ENCODE results near the gene TELO2.

TELO2 gene

GRCh38 chr16:1535391-1536291 lies 42.5 kb downstream of the TELO2 start:
- DNase-seq (ENCODE audit: low read depth, low spot score), result no peak

GRCh38 chr16:1536601-1537000 lies 43.4 kb downstream of the TELO2 start:
- no peak for DNase-seq (ENCODE audit: low read depth, low spot score)

DNA sequence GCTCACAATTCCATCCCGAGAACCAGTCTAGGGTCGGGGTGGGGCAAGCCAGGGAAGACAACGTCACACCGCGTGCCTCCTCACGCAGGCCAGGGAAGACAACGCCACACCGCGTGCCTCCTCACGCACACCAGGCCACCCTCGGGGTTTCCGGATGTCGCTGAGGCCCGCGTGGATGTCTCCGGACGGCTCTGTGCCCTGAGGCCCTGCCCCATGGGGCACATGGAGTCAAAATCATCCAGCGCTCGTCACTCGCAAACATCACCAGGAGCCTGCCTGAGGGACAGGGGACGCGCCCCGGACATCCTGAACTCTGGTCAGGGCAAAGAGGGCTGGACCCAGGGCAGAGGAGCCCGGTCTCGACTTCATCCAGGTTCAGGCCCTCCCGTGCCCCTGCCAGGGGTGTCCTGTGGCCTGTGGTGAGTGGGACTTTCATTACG lies 44.0 kb downstream of the TELO2 start:
- DNase-seq (ENCODE audit: low read depth, low spot score), result no peak

DNA sequence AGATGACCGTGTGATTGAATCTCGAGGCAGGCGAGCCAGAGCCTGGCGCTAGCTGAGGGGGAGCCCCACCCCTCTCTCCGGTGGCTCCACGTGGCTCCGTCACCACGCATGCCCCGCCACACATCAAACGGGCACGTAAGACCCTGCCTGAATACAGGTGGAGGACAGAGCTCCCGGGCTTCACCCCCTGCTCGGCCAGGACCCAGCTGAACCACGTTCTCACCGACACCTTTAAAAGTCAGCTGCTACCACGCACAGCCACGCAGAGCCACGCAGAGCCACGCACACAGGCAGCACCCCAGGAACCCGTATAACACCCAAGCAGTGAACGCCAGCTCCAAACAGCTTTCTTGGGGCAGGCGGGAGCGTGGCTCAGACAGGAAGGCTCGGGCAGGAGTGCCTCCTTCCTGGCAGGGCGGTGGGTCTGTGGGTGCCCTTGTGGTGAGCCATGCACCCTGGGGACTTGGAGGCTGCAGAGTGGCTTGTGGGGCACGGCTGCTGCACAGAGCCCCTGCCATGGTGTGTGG lies 44.7 kb downstream of the TELO2 start:
- no peak for DNase-seq (ENCODE audit: low read depth, low spot score)

DNA sequence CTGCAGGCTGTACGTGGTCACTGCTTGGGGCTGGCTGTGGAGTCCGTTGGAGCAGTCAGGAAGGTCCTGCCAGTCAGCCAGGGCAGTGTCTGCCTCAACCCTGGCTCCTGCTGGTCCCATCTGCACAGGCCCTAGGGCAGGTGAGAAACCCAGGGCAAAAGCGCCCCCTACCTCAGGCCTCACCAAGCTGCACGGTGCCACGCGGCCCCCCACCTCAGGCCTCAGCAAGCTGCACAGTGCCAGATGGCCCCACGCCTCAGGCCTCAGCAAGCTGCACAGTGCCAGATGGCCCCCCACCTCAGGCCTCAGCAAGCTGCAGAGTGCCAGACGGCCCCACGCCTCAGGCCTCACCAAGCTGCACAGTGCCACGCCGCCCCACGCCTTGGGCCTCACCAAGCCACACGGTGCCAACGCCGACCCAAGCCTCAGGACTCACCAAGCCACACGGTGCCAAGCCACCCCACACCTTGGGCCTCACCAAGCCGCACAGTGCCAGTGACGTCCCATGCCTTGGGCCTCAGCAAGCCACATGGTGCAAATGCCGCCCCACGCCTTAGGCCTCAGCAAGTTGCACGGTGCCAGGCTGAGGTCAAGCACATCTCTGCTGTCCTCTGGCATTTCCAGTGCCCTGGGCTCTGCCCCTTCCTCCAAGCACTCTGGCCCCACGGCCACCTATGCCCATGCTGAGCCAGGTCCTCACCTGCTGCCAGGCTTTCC lies 45.8 kb downstream of the TELO2 start:
- DNase-seq (ENCODE audit: low read depth, low spot score), result no peak

- DNase-seq (ENCODE audit: low read depth, low spot score), result no peak
These were observed 46.8 kb downstream of the TELO2 start for GRCh38 chr16:1539720-1540555.

GRCh38 chr16:1540556-1540855 lies 47.3 kb downstream of the TELO2 start:
- no peak for DNase-seq (ENCODE audit: low read depth, low spot score)

GRCh38 chr16:1541293-1542165 lies 48.4 kb downstream of the TELO2 start:
- no peak for DNase-seq (ENCODE audit: low read depth, low spot score)

DNA sequence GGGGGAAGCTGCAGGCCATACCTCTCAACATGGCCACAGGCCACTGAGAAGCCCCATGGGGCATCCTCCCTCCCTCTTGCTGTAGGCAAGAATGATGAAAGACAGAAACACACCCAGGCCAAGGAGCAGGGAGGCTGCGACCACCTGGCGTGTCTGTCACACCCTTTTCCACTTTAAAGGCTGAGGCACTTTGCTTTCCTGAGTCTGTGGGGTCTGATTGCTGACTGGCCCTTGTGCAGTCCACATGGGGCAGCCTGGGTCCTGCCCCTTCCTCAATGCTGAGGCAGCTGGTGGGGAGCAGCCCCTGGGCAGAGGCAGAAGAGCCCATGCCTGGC lies 49.0 kb downstream of the TELO2 start:
- DNase-seq (ENCODE audit: low read depth, low spot score), result no peak

- no peak for DNase-seq (ENCODE audit: low read depth, low spot score)
These were observed 49.4 kb downstream of the TELO2 start for GRCh38 chr16:1542533-1542932.

- no peak for DNase-seq (ENCODE audit: low read depth, low spot score)
These were observed 50.1 kb downstream of the TELO2 start for GRCh38 chr16:1543085-1543896.

DNA sequence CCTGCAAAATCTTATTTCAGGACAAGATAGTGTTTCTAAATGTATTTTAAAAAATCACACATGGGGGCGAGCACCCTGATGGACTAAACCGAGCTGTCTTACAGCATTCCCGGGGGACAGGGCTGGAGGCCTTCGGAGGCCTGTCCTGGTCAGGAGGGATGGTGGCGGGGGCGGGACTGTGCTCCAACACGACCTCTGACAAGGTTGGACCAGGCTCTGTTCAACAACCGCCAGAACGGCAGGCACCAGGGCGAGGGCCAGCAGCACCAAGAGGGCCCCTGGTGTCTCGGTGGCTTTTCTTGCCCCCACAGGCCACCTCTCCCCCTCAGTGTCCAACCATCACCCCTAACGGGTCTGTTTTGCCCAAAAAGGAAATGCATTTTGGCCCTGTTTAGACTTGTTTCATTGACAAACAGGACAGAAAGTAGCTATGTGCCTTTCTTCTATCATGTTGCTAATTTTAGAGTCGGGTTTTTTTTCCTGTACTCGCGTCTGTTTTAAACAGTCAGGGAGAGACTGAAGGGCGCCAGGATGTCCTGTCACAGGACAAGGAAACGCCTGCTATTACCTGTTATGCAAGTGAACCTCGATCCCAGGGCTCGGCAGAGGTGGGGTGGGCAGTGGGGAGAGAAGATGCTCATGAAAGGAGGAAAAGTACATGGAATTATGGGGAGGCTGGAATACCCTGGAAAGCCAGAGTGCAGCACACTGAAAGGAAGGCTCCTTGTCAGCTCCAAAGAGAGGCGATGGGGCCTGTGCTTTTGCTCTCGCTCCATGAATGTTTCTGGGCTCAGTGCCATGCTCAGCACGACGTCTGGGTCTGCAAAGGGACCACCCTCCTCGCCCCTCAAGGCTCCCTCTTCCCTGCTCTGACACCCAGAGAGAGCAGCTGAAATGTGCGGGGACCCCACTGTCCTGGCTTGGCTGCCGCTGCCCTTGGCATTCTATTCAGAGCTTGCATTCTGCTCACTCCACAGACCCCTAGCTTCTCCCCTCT lies 52.2 kb downstream of the TELO2 start:
- no peak for DNase-seq (ENCODE audit: low read depth, low spot score)

GRCh38 chr16:1546430-1546829 lies 53.3 kb downstream of the TELO2 start:
- DNase-seq (ENCODE audit: low read depth, low spot score), result no peak

GRCh38 chr16:1548233-1548632 lies 55.1 kb downstream of the TELO2 start:
- DNase-seq (ENCODE audit: low read depth, low spot score), result no peak

- DNase-seq (ENCODE audit: low read depth, low spot score), result no peak
These were observed 55.6 kb downstream of the TELO2 start for GRCh38 chr16:1548727-1549126.

DNA sequence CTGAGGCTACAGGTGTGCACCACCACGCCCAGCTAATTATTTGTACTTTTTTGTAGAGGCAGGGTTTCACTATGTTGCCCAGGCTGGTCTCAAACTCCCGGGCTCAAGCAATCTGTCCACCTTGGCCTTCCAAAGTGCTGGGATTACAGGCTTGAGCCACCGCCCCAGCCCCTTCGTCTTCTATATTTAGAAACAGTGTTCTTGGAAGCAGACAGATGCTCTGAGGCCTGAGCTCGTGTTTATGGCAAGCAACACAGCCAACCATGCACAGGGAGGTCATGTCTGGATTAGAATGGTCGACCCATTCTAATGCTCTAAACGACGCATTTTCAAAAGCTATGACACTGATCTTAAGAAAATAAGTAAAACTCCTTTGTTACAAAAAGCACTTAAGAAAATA lies 56.9 kb downstream of the TELO2 start:
- no peak for DNase-seq (ENCODE audit: low read depth, low spot score)

- DNase-seq (ENCODE audit: low read depth, low spot score), result no peak
These were observed 57.5 kb downstream of the TELO2 start for GRCh38 chr16:1550696-1551095.

DNA sequence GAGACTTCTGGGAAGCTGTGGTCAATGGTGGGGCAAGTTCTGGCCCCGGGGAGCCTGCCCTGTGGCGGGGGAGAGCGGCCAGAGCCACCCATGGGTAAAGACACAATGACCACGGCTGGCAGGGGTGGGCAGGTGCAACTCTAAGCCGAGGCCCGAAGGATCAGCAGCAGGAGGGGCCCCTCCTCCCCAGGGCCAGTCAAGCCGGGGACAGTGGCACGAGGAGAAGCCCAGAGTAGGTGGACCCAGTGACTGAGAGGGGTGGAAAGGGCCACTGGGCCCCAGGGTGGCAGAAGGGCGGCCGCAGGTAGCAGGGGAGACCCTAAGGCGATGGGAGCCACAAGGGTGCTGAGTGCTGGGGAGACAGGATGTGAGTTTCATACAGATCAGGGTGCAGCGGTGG lies 58.0 kb downstream of the TELO2 start:
- no peak for DNase-seq (ENCODE audit: low read depth, low spot score)

GRCh38 chr16:1552129-1552528 lies 59.0 kb downstream of the TELO2 start:
- DNase-seq (ENCODE audit: low read depth, low spot score), result no peak
